OCI-LY7 (cell line): ENCODE results near the gene PAPOLB. TPM values are rescaled to one million over a fixed set of nuclear protein-coding genes. Genes with fewer than 3 reads are reported as not detected.

Experiments
- BruUV-seq: library from RNA; stranded (reverse); fragments of 400-500 nt; replicated peaks from 2 replicates; lab custom pipeline; 2021; lab: Mats Ljungman, UMichigan
- CTCF ChIA-PET: fragments of 300-600 bp; sonication (Branson Sonifier 250); formaldehyde crosslinking; loops from one replicate; lab custom pipeline; 2022; ENCODE audit warnings: antibody characterized with exemption; ENCODE audit not compliant: unreplicated experiment; lab: Charles Lee
- POLR2A ChIA-PET: fragments of 300-600 bp; sonication (Branson Sonifier 250); formaldehyde crosslinking; loops from one replicate; lab custom pipeline; 2022; ENCODE audit warnings: antibody characterized with exemption; lab: Charles Lee
- DNase-seq: peaks from one replicate; pipeline ENCODE4 v3.0.0-alpha.2; 2015; ENCODE audit warnings: low spot score
- H2AFZ ChIP-seq: fragments of 200-600 bp; sonication (generic), shearing (Covaris generic); 2 replicates; pipeline ENCODE4 v1.6.1; 2014; ENCODE audit warnings: mild to moderate bottlenecking, antibody characterized with exemption, low read length, moderate library complexity
- H3K27ac ChIP-seq: fragments of 200-600 bp; sonication (generic); 2 replicates; pipeline ENCODE4 v1.5.1; 2014; ENCODE audit warnings: mixed run types, low read depth, mild to moderate bottlenecking, moderate library complexity, low read length, inconsistent platforms; ENCODE audit not compliant: poor library complexity, severe bottlenecking
- H3K36me3 ChIP-seq: fragments of 200-600 bp; sonication (generic); 2 replicates; pipeline ENCODE4 v1.6.1; 2014; ENCODE audit warnings: mild to moderate bottlenecking, antibody characterized with exemption, low read length, moderate library complexity, mixed read lengths; ENCODE audit not compliant: insufficient read depth
- H3K4me1 ChIP-seq: fragments of 200-600 bp; sonication (generic); 2 replicates; pipeline ENCODE4 v1.5.1; 2014; ENCODE audit warnings: mild to moderate bottlenecking, low read length; ENCODE audit not compliant: insufficient read depth, poor library complexity, severe bottlenecking
- H3K4me2 ChIP-seq: fragments of 200-600 bp; sonication (generic); 2 replicates; pipeline ENCODE4 v1.6.1; 2014; ENCODE audit warnings: mild to moderate bottlenecking, low read length
- H3K4me3 ChIP-seq: fragments of 200-600 bp; sonication (generic); 2 replicates; pipeline ENCODE4 v1.5.1; 2014; ENCODE audit warnings: mild to moderate bottlenecking, low read depth, low read length; ENCODE audit not compliant: poor library complexity, severe bottlenecking
- H3K79me2 ChIP-seq: fragments of 200-600 bp; sonication (generic); 2 replicates; pipeline ENCODE4 v1.6.1; 2016; ENCODE audit warnings: low read depth, mild to moderate bottlenecking, low read length, moderate library complexity, mixed read lengths; ENCODE audit not compliant: insufficient read depth
- H3K9me2 ChIP-seq: fragments of 200-600 bp; sonication (generic); 2 replicates; pipeline ENCODE4 v1.6.1; 2016; ENCODE audit warnings: mild to moderate bottlenecking, low read length, mixed read lengths; ENCODE audit not compliant: insufficient read depth
- H3K9me3 ChIP-seq: fragments of 200-600 bp; sonication (generic); 2 replicates; pipeline ENCODE4 v1.6.1; 2014; ENCODE audit warnings: mild to moderate bottlenecking, mixed run types, low read length, mixed read lengths
- H4K20me1 ChIP-seq: fragments of 200-600 bp; sonication (generic); 2 replicates; pipeline ENCODE4 v1.6.1; 2014; ENCODE audit warnings: mild to moderate bottlenecking, antibody characterized with exemption, low read length, moderate library complexity, mixed read lengths; ENCODE audit not compliant: insufficient read depth
- EZH2phosphoT487 ChIP-seq: fragments of 200-600 bp; sonication (generic); IDR thresholded peaks from 2 replicates; pipeline ENCODE4 v1.6.1; 2018; ENCODE audit warnings: low read depth, borderline replicate concordance, mild to moderate bottlenecking, mixed run types, antibody characterized with exemption, low read length, moderate library complexity, mixed read lengths
- intact Hi-C: fragments of 100-400 bp; cut with micrococcal nuclease; formaldehyde crosslinking; loops from one replicate; pipeline ENCODE4 v1.10.0; 2022; ENCODE audit not compliant: unreplicated experiment
- total RNA-seq, 2 experiments: library from RNA; depleted of rRNA in 1 of 2; stranded (reverse); fragments of >200 nt in 1 of 2; shearing (Covaris generic) in 1 of 2; gene quantifications; 2 replicates each; pipeline ENCODE4 v1.2.3, GENCODE V29; 2014 to 2022
- TF ChIP-seq, protein P1 (sequence below): fragments of 200-600 bp; sonication (generic); conservative IDR thresholded peaks from 2 replicates; pipeline ENCODE4 v1.5.1; 2014; ENCODE audit warnings: mild to moderate bottlenecking, antibody characterized with exemption, low read length, moderate library complexity, mixed read lengths

Gene PAPOLB
- total RNA-seq, 2 experiments from 2014 or later = not detected

DNA sequence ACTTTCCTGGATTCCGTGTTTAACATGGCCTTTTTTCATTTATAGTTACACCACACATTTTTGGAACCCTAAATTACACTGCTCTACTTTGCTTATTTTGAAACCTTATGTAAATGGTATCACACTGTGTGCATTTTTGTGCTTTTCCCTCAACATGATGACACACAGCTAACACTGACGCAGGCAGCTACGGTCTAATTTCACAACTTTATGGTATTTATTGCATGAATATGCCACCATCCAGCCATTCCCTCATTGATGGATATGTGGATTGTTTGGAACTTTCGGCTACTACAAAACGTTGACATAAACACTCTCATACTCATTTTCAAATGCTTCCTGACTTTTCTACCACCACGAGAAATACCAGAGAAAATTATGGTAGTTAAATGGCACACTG, 6.9 kb downstream of the PAPOLB start:
- BruUV-seq = no TSS peak
- no peak overlapping the region for H3K4me3 ChIP-seq
- H3K4me1 ChIP-seq = no peaks in the 10 kb centered on the region
- H3K4me2 ChIP-seq = no peak overlapping the region
- DNase-seq = no peak
- no peaks in the 10 kb centered on the region; the same call in 1 of the 2 replicates for H3K9me2 ChIP-seq
- CTCF ChIA-PET = no interaction called here
- H4K20me1 ChIP-seq = no peaks in the 10 kb centered on the region
- no peaks in the 10 kb centered on the region for H3K79me2 ChIP-seq
- no peaks in the 10 kb centered on the region for H3K9me3 ChIP-seq
- TF ChIP-seq, protein P1, sequence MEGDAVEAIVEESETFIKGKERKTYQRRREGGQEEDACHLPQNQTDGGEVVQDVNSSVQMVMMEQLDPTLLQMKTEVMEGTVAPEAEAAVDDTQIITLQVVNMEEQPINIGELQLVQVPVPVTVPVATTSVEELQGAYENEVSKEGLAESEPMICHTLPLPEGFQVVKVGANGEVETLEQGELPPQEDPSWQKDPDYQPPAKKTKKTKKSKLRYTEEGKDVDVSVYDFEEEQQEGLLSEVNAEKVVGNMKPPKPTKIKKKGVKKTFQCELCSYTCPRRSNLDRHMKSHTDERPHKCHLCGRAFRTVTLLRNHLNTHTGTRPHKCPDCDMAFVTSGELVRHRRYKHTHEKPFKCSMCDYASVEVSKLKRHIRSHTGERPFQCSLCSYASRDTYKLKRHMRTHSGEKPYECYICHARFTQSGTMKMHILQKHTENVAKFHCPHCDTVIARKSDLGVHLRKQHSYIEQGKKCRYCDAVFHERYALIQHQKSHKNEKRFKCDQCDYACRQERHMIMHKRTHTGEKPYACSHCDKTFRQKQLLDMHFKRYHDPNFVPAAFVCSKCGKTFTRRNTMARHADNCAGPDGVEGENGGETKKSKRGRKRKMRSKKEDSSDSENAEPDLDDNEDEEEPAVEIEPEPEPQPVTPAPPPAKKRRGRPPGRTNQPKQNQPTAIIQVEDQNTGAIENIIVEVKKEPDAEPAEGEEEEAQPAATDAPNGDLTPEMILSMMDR = no peak
- no peak for TF ChIP-seq EZH2phosphoT487
- POLR2A ChIA-PET = interaction anchor here (0.7 to 1.2 kb wide), 2 partner anchors 14 to 323 kb away, joined by 3 to 5 read pairs; no protein-coding TSS in a partner anchor
- no peaks in the 10 kb centered on the region for H3K36me3 ChIP-seq
- intact Hi-C loops = no loop called here
- no peak overlapping the region for H2AFZ ChIP-seq
- H3K27ac ChIP-seq = no peak overlapping the region

DNA sequence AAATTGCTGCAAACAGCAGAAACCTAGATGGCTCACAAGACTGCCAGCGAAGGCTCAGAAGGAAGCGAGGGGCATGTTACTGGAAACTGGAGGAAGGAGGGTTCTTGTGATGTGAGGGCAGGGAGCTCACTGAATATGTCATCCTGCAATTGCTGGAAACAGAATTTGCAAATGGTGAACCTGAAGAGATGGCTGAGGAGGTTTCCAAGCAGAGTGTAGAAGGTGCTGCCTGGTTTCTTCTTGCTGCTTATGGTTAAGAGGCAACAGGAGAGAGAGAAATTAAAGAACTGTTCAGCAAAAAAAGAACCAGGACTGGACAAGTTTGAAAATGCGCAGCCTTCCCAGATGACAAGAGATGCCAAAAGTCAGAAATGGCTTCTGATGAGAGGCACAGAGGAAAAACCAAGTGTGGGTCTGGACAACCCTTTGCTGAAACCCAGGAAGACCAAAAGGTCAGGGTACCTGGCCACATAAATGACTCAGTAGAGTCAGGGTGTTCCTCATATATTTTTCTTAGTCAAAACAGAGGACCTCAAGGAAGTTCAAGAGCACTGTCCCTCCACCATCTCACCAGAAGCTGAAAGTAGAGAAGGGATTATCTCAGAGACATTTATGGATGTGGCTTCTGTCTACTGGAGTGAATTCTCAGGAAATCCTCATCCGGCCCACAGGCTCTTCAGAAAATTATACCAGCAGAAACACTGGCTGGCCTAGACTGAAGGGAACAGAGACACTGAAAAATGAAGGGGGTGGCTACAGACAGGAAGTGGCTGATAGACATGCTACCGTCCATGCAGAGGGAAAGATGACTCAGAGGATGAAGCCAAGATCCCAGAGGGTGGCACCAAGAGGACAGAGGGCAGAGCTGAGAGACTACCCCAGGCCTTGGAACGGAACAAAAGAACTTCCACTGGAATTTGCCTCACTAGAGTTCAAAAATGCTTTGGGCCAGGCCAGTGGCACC, 10.1 kb downstream of the PAPOLB start:
- no peaks in the 10 kb centered on the region for H3K79me2 ChIP-seq
- no peak for DNase-seq
- no peak for TF ChIP-seq EZH2phosphoT487
- TF ChIP-seq, protein P1 = no peak
- no peak overlapping the region for H3K27ac ChIP-seq
- H4K20me1 ChIP-seq = no peaks in the 10 kb centered on the region
- H3K9me2 ChIP-seq = no peaks in the 10 kb centered on the region
- no peaks in the 10 kb centered on the region for H3K36me3 ChIP-seq
- H3K9me3 ChIP-seq = no peaks in the 10 kb centered on the region
- H3K4me3 ChIP-seq = no peak overlapping the region
- H2AFZ ChIP-seq = no peak overlapping the region
- intact Hi-C loops = no loop called here
- H3K4me2 ChIP-seq = no peak overlapping the region
- no TSS peak for BruUV-seq
- no peaks in the 10 kb centered on the region for H3K4me1 ChIP-seq
- POLR2A ChIA-PET = no interaction called here
- CTCF ChIA-PET = interaction anchor here (0.6 kb wide), 1 partner anchor 66 kb away, joined by 4 read pairs; no protein-coding TSS in a partner anchor
